Cortex of kidney (tissue), 1 donor: Measurements from ENCODE around the gene POF1B.

Experiments used
- DNase-seq: peaks from one replicate; lab custom pipeline; 2025; lab: John Stamatoyannopoulos, UW

POF1B gene

DNA sequence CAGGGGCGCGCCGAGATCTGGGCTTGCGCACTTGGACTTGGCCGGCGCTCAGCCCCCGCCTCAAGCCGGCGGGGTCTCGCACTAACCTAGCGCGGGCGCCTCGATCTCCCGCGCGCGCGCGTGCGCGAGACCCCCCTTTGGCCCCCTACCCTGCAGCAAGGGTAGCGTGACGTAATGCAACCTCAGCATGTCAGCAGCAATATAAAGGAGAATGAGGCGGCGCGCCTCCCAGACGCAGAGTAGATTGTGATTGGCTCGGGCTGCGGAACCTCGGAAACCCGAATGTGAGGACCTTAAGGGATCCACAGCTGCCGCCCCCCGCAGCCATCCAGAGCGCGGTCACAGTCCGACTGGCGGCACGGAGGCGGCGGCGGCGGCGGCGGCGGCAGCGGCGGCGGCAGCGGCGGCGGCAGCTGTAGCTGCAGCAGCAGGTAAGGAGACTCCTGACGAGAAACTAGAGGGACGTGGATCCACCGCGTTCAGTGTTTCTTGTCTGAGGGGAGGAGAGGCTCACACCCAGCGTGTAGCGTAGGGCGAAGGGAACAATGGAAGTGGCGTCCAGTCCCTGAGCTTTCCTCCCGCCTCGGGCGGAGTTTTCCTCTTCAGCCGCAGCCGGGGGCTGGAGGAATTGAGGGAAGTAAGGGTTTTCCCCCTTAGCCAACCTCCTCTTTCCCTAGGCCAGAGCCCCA, 135.6 kb downstream of the POF1B start, which contains the start of the genes SATL1 and ZNF711:
TSS of gene SATL1 (minus strand) at position 19 of the 689 bp plus-strand sequence. CDS start 134,811 bp downstream, outside the sequence.
TSS of gene ZNF711 (plus strand) at position 231 of the 689 bp plus-strand sequence. CDS start 3,582 bp downstream, outside the sequence.
- no peak for DNase-seq

DNA sequence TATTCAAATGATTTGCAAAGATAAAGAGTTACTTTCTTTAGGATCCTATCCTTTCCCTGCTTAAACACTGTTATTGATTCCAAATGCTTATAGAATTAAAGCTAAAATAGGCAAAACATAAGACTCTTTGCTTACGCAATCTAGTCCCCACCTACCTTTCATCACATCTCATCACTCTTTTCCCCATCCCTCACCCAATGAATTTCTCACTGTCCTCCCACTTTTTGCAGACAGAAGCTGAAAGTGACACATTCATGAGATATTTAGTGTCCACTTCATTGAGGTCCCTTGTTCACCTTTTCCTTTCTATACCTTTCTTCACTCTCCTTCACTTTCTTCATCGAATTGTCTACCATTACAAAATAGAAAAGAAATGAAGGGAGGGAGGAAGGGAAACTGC, 136.3 kb downstream of the POF1B start:
- no peak for DNase-seq
